OCI-LY1 (cell line): ENCODE measurements around the gene PRR36.

Experiments
- H2AFZ ChIP-seq: fragments of 200-600 bp; sonication (generic), shearing (Covaris generic); 2 replicates; pipeline ENCODE4 v1.6.0; 2014; ENCODE audit warnings: antibody characterized with exemption, mild to moderate bottlenecking, low read length
- H3F3A ChIP-seq: fragments of 200-600 bp; sonication (generic), shearing (Covaris generic); 2 replicates; pipeline ENCODE4 v1.6.0; 2014; ENCODE audit warnings: mild to moderate bottlenecking, antibody characterized with exemption, low read length, moderate library complexity; ENCODE audit not compliant: insufficient read depth
- H3K27ac ChIP-seq: fragments of 200-600 bp; sonication (generic); 2 replicates; pipeline ENCODE4 v1.5.1; 2014; ENCODE audit warnings: low read length, mixed run types, mild to moderate bottlenecking, low read depth; ENCODE audit not compliant: poor library complexity, severe bottlenecking
- H3K27me3 ChIP-seq: fragments of 200-600 bp; sonication (generic); 2 replicates; pipeline ENCODE4 v1.6.0; 2014; ENCODE audit warnings: antibody characterized with exemption, mild to moderate bottlenecking, low read length, moderate library complexity; ENCODE audit not compliant: insufficient read depth
- H3K36me3 ChIP-seq: fragments of 200-600 bp; sonication (generic); 2 replicates; pipeline ENCODE4 v1.6.1; 2014; ENCODE audit warnings: mild to moderate bottlenecking, antibody characterized with exemption, low read length, moderate library complexity, mixed read lengths; ENCODE audit not compliant: insufficient read depth
- H3K4me1 ChIP-seq: fragments of 200-600 bp; sonication (generic); 2 replicates; pipeline ENCODE4 v1.5.1; 2014; ENCODE audit warnings: mild to moderate bottlenecking, low read length, moderate library complexity; ENCODE audit not compliant: insufficient read depth, severe bottlenecking
- H3K4me2 ChIP-seq: fragments of 200-600 bp; sonication (generic), shearing (Covaris generic); 2 replicates; pipeline ENCODE4 v1.6.1; 2014; ENCODE audit warnings: low read length
- H3K4me3 ChIP-seq: fragments of 200-600 bp; sonication (generic); 2 replicates; pipeline ENCODE4 v1.5.1; 2014; ENCODE audit warnings: low read length, low read depth, mild to moderate bottlenecking, mixed read lengths; ENCODE audit not compliant: poor library complexity, severe bottlenecking
- H3K79me2 ChIP-seq: fragments of 200-600 bp; shearing (Covaris generic); 2 replicates; pipeline ENCODE4 v1.6.1; 2016; ENCODE audit warnings: mixed run types, low read length, mixed read lengths; ENCODE audit not compliant: insufficient read depth
- H3K9ac ChIP-seq: fragments of 200-600 bp; sonication (generic), shearing (Covaris generic); 2 replicates; pipeline ENCODE4 v1.6.1; 2014; ENCODE audit warnings: mild to moderate bottlenecking, low read length, mixed read lengths
- H3K9me2 ChIP-seq: fragments of 200-600 bp; sonication (generic), shearing (Covaris generic); 2 replicates; pipeline ENCODE4 v1.6.1; 2014; ENCODE audit warnings: low read depth, mild to moderate bottlenecking, low read length, mixed read lengths
- H3K9me3 ChIP-seq: fragments of 200-600 bp; shearing (Covaris generic); 2 replicates; pipeline ENCODE4 v1.6.1; 2014; ENCODE audit warnings: low read length, mixed read lengths
- H4K20me1 ChIP-seq: fragments of 200-600 bp; sonication (generic), shearing (Covaris generic); 2 replicates; pipeline ENCODE4 v1.6.0; 2016; ENCODE audit warnings: mild to moderate bottlenecking, low read length; ENCODE audit not compliant: insufficient read depth
- CTCF ChIP-seq: fragments of 200-600 bp; sonication (generic), shearing (Covaris generic); IDR thresholded peaks from 2 replicates; pipeline ENCODE4 v1.5.1; 2017; ENCODE audit warnings: mild to moderate bottlenecking, antibody characterized with exemption, low read length, moderate library complexity, mixed read lengths
- EZH2 ChIP-seq: fragments of 200-600 bp; sonication (generic), shearing (Covaris generic); IDR thresholded peaks from 2 replicates; pipeline ENCODE4 v1.8.0; 2017; ENCODE audit warnings: borderline replicate concordance, mixed run types, mild to moderate bottlenecking, antibody characterized with exemption, low read length, moderate library complexity, mixed read lengths

PRR36 gene

GRCh38 chr19:7888145-7888825, 14.1 kb upstream of the PRR36 start, which contains the start of gene LRRC8E:
Gene LRRC8E, plus strand, starts transcription at chr19:7888510. Its CDS starts 7,094 bp downstream, at chr19:7895604.
- Histone ChIP-seq H3K9me2 (no peaks in the 10 kb centered on the region), H3K27me3 (no peaks in the 10 kb centered on the region), H3K9ac (no peak within 1 kb of the TSS), H3K36me3 (no peaks in the 10 kb centered on the region), H3K79me2 (no peaks in the 10 kb centered on the region), H4K20me1 (no peaks in the 10 kb centered on the region), H2AFZ (no peak within 1 kb of the TSS), H3F3A (no peaks in the 10 kb centered on the region), H3K27ac (no peak within 1 kb of the TSS), H3K9me3 (no peaks in the 10 kb centered on the region), H3K4me1 (no peaks in the 10 kb centered on the region), H3K4me3 (no peak within 1 kb of the TSS), H3K4me2 (no peak within 1 kb of the TSS)
- TF ChIP-seq CTCF (no peak), EZH2 (no peak)

- Histone ChIP-seq H3K4me3 (no peak overlapping the region), H3F3A (no peaks in the 10 kb centered on the region), H3K27me3 (no peaks in the 10 kb centered on the region), H3K27ac (no peak overlapping the region), H4K20me1 (no peaks in the 10 kb centered on the region), H3K9me2 (no peaks in the 10 kb centered on the region), H3K36me3 (no peaks in the 10 kb centered on the region), H3K4me2 (no peak overlapping the region), H3K79me2 (no peaks in the 10 kb centered on the region), H3K9ac (no peak overlapping the region), H3K4me1 (no peaks in the 10 kb centered on the region), H2AFZ (no peak overlapping the region), H3K9me3 (no peaks in the 10 kb centered on the region)
- no peak for TF ChIP-seq CTCF
- no peak for TF ChIP-seq EZH2
Observed at GRCh38 chr19:7887408-7888144, 13.4 kb upstream of the PRR36 start.

- Histone ChIP-seq H4K20me1 (no peaks in the 10 kb centered on the region), H3K9ac (no peak overlapping the region), H3K4me2 (no peak overlapping the region), H3K36me3 (no peaks in the 10 kb centered on the region), H3F3A (no peaks in the 10 kb centered on the region), H2AFZ (no peak overlapping the region), H3K79me2 (no peaks in the 10 kb centered on the region), H3K4me3 (no peak overlapping the region), H3K27ac (no peak overlapping the region), H3K9me3 (no peaks in the 10 kb centered on the region), H3K27me3 (no peaks in the 10 kb centered on the region), H3K4me1 (no peaks in the 10 kb centered on the region), H3K9me2 (no peaks in the 10 kb centered on the region)
- TF ChIP-seq CTCF (no peak), EZH2 (no peak)
Observed at GRCh38 chr19:7885818-7886217, 11.6 kb upstream of the PRR36 start.
